ENCODE data around the gene DOCK3.

GRCh38 chr3:51146781-51147180 is 472.1 kb downstream of the DOCK3 start:
- TF ChIP-seq CTCF (IDR thresholded peaks at IDR 0.05; ENCODE audit: low read depth, low read length) (no peak), EZH2phosphoT487 (IDR thresholded peaks at IDR 0.05; ENCODE audit: low read depth) (no peak)
